Measurements from ENCODE around the gene FBN2.
A peak's percentile ranks its signal among the peaks of the same experiment; 100 is the strongest.
"Not testable (repeated sequence)": the region's sequence is repeated elsewhere in the genome, so short reads cannot be mapped to it uniquely, and the experiment has no call there.

FBN2 gene

DNA sequence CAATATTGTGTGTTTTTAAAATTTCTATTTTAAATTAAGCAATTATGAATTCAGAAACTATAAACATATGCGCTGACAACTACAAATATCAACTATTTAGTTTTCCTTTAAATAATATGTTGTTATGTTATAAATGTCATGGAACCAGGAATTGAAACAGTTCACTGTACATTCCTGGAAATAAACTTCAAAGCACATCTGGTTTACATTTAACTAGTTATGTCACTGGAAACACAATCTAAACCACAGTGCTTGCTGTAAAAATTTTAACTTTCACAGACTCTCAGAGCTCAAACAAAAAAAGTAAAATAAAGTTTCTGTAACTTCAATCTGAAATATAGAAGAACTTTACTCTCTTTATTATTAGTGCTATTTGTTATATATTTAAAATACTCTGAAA is 179.2 kb downstream of the FBN2 start:
- DNase-seq (ENCODE audit: low spot score) = no peak

GRCh38 chr5:128357226-128357625 is 180.8 kb downstream of the FBN2 start:
- no peak for DNase-seq (ENCODE audit: low spot score)

GRCh38 chr5:128355961-128356360 is 182.1 kb downstream of the FBN2 start:
- DNase-seq (ENCODE audit: low spot score) = peak; percentile 34

DNA sequence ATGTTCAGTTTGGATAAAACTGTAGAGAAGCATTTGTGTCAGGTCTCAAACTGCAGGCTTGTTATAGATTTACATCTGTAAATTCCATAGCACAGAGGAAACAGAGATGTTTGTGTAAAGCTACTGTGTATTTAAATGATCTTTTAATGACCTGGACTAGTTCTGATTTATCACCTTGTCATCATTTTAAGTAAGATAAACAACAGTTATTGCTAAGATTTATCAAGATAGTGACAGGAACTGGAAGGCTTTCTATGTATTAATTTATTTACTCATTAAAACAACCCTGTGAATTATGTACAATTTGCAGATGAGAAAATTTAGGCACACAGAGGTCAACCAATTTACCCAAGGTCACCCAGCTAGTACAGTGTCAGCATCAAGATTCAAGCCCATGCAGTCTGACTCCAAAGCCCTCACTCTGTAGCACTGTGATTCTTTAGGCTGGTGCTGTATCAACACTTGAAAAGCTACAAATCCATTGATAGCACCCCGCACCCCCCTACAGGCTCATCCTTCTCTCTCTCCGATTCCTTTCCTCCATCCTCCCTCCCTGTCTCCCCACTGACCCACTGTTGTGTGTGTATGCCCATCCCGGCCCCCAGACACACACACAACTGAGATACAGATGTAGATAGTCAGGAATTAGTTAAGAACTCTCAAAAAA is 184.5 kb downstream of the FBN2 start:
- DNase-seq (ENCODE audit: low spot score) = no peak

DNA sequence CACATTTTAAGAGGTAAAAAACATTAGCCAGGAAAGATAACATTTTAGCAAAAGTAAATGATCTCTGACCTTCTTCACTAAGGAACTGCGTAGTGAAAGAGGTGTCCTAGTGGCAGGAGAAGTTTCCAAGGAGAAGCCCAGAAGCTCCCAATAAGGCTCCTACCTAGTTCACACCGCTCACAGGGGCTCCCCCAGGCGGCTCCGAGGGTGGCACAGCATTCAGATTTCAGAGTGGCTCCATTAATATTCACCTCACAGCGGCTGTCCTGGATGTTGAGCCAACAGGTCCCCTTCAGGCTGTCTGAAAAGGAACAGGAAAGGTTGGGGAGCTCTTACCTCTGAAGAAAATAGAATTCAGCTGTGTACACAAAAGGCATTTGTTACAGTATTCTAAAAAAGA is 187.3 kb downstream of the FBN2 start:
- DNase-seq (ENCODE audit: low spot score) = no peak

DNA sequence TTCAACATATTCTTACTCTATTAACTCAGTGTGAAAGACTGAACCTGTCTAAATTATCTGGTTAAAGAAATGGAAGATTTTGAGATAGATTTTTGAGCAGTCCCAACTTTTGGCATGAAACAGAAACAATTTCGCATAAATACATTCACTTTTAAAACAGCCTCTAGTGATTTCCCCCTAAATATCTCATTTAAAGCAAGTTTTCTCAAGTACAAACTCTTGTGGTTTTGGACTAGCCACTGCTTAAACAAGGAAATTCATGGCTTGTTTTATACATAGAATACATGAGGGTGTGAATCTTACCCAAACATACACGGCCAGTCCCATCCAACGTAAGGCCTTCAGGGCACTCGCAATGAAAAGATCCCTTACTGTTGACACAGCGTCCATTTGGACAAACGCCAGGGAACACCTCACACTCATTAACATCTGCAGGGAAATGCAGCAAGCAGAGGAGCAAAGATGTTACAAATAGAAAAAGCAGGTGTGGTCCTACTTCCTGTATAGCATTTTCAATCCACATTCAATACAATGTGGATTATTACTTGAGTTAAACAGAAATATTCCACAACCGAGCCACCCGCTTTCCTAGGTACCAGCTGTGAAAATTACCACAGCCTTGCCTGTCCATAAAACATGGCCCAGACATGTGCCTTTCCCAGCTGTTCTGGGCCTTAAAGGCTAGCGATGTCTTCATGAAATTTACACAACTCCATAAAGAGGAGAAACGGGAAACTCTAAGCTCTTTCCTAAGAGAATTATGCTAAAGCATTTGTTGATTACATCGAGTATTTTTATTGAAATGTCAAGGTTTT is 188.8 kb downstream of the FBN2 start:
- DNase-seq (ENCODE audit: low spot score) = no peak

DNA sequence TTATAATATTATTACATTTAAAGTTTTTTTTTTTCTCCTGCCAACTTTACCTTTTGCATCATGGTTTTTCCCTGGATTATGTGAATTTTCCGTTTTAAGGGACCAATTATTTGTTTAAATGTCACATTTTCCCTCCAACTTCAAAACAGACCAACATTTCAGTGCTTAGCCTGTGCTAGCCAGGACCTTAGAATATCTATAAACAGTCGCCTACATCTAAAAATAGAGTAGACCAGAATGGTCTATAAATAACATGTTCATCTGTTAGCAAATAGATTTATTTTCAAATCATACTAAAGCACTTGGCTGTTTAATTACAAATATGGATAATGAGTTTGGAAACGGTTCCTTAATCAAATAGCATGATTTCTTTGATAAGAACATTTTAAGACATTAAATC is 192.0 kb downstream of the FBN2 start:
- no peak for DNase-seq (ENCODE audit: low spot score)

DNA sequence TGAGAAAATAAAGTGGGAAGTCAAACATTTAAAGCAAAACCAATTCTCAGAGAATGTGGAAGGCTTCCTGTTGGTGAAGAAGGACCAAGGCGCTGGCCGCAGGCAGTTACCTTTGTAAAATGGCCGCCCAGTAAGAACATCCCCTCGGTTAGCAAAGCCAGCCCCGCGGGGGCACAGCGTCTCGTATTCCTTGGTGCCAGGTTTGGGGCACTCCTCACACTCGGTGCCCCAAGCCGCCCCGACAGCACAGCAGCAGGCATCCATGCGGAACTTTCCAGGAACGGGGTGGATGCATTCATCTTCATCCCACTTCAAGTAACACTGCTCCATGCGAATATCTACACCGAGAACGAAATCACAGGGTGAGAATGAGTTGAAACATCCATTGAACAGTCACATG is 192.8 kb downstream of the FBN2 start:
- DNase-seq (ENCODE audit: low spot score) = no peak

GRCh38 chr5:128343168-128343567 is 194.9 kb downstream of the FBN2 start:
- no peak for DNase-seq (ENCODE audit: low spot score)

- DNase-seq (ENCODE audit: low spot score) = no peak
These were observed 197.0 kb downstream of the FBN2 start for GRCh38 chr5:128341056-128341455.

GRCh38 chr5:128340648-128341047 is 197.4 kb downstream of the FBN2 start:
- DNase-seq (ENCODE audit: low spot score) = no peak

GRCh38 chr5:128339585-128339984 is 198.5 kb downstream of the FBN2 start:
- DNase-seq (ENCODE audit: low spot score) = no peak

GRCh38 chr5:128338649-128339048 is 199.4 kb downstream of the FBN2 start:
- no peak for DNase-seq (ENCODE audit: low spot score)

DNA sequence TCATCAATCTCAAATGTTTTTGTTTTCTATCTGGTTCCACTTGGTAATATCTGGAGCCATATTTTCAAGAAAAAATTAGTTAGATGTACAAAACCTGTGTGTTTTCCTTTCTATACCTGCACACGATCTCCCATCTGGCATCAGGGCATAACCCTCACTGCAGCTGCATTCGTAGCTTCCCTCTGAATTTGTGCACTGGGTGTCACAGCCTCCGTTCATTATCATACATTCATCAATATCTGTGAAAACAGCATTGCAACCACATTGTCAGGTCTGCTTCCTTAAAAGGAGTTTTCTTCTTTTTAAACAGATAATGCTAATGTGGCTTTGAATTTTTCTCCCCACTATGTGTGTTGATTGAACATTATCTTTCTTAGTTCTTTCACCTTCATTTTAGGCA is 202.7 kb downstream of the FBN2 start:
- DNase-seq (ENCODE audit: low spot score) = no peak

DNA sequence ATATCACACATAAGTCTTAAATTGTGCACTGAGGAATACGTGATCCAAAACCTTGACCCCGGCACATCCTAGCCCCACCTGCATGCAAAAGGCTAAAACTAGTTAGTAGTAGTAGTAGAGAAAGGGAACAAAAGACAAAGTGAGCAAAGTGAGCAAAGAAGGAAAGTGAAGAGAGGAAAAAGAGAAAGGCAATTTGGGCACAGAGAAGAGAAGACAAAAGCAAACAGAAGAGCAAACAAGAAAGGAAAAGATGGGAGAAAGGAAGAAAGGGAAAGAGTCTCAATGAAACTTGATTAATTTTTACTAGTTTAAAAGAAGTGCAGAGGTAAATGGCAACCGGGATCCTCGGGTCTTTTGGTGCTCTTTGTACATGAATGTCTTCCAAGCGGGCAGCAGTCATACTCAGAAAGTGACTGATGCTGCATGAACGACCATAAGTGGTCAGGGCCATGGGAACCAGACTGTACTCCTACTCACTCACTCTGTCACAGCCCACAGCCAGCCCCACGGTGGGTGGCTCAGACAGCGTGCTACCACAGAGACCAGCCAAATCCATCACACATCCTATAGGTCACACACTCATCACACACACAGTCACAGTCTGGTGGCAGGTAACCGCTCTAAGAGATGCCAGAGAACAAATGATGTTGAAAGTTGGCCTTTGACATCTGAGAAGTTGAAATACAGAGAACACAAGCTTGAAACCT is 203.9 kb downstream of the FBN2 start:
- no peak for DNase-seq (ENCODE audit: low spot score)

DNA sequence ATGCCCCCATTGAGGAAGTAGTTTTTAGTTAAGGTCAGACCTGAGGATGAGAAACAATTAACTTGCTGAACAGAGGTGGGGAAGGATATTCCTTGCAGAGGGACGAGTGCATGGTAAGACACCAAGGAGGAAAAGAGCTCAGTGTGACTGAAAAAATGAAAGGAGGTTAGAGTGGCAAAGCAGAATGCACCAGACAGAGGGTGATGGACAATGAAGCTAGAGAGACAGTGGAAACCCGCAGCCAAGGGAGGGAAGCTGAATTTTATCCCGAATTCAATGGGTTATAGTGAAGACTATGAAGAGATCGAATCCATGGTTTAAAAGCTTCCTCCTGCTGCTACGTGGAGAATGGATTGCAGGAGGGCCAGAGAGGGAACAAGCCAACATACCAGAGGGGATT is 206.8 kb downstream of the FBN2 start:
- DNase-seq (ENCODE audit: low spot score) = no peak

- DNase-seq (ENCODE audit: low spot score) = no peak
These were observed 208.6 kb downstream of the FBN2 start for GRCh38 chr5:128329386-128329939.

DNA sequence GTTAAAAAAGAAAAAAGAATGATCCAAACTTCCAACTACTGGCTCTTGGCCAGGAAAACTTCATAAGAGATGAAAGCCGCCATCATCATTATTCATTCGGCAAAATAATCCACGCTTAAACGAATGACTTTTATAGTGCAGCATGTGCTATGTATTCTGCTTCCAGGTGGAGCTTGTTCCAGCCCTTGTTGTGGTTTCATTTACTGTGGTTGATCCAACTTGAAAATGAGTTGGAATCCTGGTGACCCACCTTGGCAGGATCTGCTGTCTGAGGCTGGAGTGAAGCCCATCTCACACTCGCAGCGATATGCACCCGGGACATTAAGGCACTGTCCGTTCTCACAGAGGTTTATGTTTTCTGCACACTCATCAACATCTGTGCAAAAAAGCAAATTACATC is 209.6 kb downstream of the FBN2 start:
- no peak for DNase-seq (ENCODE audit: low spot score)

- no peak for DNase-seq (ENCODE audit: low spot score)
These were observed 210.0 kb downstream of the FBN2 start for GRCh38 chr5:128328007-128328406.

DNA sequence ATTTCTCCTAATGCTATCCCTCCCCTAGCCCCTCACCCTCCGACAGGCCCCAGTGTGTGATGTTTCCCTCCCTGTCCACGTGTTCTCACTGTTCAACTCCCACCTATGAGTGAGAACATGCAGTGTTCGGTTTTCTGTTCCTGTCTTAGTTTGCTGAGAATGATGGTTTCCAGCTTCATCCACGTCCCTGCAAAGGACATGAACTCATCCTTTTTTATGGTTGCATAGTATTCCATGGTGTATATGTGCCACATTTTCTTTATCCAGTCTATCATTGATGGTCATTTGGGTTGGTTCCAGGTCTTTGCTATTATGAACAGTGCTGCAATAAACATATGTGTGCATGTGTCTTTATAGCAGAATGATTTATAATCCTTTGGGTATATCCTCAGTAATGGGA is 216.6 kb downstream of the FBN2 start:
- not testable (repeated sequence) for DNase-seq (ENCODE audit: low spot score)

DNA sequence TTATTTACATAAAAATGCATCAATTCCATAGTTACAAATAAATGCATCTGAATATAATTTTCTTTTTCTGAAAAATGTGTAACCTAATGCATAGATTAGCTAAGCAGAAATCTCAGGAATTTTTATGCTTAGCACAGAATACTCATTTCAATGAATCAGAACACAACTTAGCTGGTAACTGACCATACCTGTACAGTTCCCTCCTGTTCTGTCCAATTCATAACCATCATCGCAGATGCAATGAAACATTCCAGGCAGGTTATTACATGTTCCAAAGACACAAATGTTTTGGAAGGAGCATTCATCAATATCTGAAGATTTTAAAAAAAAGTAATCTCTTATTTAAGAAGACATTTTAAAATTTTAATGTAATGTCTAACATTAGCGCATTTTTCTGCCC is 219.4 kb downstream of the FBN2 start:
- no peak for DNase-seq (ENCODE audit: low spot score)

DNA sequence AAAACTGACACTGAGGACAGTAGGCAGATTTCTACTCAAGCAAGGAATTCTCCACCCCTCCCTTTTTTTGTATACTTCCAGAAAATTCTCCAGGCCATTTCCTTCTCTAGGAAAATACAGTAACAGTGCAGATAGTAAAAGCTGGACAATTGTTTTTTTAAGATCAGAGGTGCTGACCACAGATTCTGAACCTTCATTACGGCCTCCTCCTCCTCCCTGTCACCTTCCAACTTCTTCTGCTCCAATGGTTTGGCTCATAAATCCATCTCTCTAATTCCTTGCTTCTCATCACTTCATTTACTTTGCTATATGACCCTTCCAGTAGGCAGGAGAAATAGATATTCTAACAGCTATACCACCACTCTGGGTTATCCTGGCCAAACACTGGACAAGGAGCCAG is 220.6 kb downstream of the FBN2 start:
- no peak for DNase-seq (ENCODE audit: low spot score)

- no peak for DNase-seq (ENCODE audit: low spot score)
These were observed 222.4 kb downstream of the FBN2 start for GRCh38 chr5:128315671-128316070.

Data from D341Med (cell line).